Muscle layer of colon (tissue), 2 donors: ENCODE results near the gene PCDH9.

ENCODE experiments used
- H3K27ac ChIP-seq: one replicate; pipeline ENCODE4 v1.7.0; 2013; ENCODE audit warnings: low read depth, mild to moderate bottlenecking, low read length, moderate library complexity
- H3K27me3 ChIP-seq, 2 donors: one replicate each; pipeline ENCODE4 v1.7.0; 2013; ENCODE audit warnings: low read length in 2 of 2, mild to moderate bottlenecking in 2 of 2; ENCODE audit not compliant: insufficient read depth in 2 of 2, control insufficient read depth in 1 of 2
- H3K36me3 ChIP-seq: one replicate; pipeline ENCODE4 v1.7.0; 2013; ENCODE audit warnings: mild to moderate bottlenecking, low read length; ENCODE audit not compliant: insufficient read depth
- H3K4me1 ChIP-seq: one replicate; pipeline ENCODE4 v1.7.0; 2013; ENCODE audit warnings: mild to moderate bottlenecking, low read length; ENCODE audit not compliant: insufficient read depth
- H3K4me3 ChIP-seq, 2 donors: one replicate each; pipeline ENCODE4 v1.7.0; 2013; ENCODE audit warnings: low read length in 2 of 2, low read depth in 1 of 2, mild to moderate bottlenecking in 1 of 2, moderate library complexity in 1 of 2
- H3K9ac ChIP-seq: one replicate; pipeline ENCODE4 v1.7.0; 2013; ENCODE audit warnings: low read length
- H3K9me3 ChIP-seq: one replicate; pipeline ENCODE4 v1.7.0; 2013; ENCODE audit warnings: mild to moderate bottlenecking, low read length
- donor health status: abdominal sarcoma.
- donor health status: Adenocarcinoma of cecum.

Gene PCDH9

GRCh38 chr13:67152085-67152484, 78.1 kb downstream of the PCDH9 start:
- no peaks in the 10 kb centered on the region for H3K9me3 ChIP-seq
- peaks cover 16% of the 10 kb centered on the region for H3K4me1 ChIP-seq
- no peak overlapping the region for H3K4me3 ChIP-seq
- H3K27me3 ChIP-seq = no peaks in the 10 kb centered on the region
- no peak overlapping the region for H3K27ac ChIP-seq
- H3K36me3 ChIP-seq = no peaks in the 10 kb centered on the region
- no peak overlapping the region for H3K9ac ChIP-seq

- Histone ChIP-seq H3K4me1 (peaks cover 20% of the 10 kb centered on the region), H3K27me3 (no peaks in the 10 kb centered on the region), H3K9ac (no peak overlapping the region), H3K9me3 (no peaks in the 10 kb centered on the region), H3K36me3 (no peaks in the 10 kb centered on the region), H3K4me3 (no peak overlapping the region), H3K27ac (no peak overlapping the region)
These were observed 78.5 kb downstream of the PCDH9 start for GRCh38 chr13:67151652-67152051.

GRCh38 chr13:67150608-67151007, 79.5 kb downstream of the PCDH9 start:
- H3K9me3 ChIP-seq = no peaks in the 10 kb centered on the region
- H3K36me3 ChIP-seq = no peaks in the 10 kb centered on the region
- H3K27me3 ChIP-seq = no peaks in the 10 kb centered on the region
- no peak overlapping the region for H3K27ac ChIP-seq
- H3K9ac ChIP-seq = no peak overlapping the region
- H3K4me1 ChIP-seq = peaks cover 23% of the 10 kb centered on the region
- no peak overlapping the region for H3K4me3 ChIP-seq

GRCh38 chr13:67148161-67148571, 82.0 kb downstream of the PCDH9 start:
- Histone ChIP-seq H3K9ac (no peak overlapping the region), H3K36me3 (no peaks in the 10 kb centered on the region)

GRCh38 chr13:67147342-67148133, 82.6 kb downstream of the PCDH9 start:
- Histone ChIP-seq H3K36me3 (no peaks in the 10 kb centered on the region), H3K4me1 (peaks cover 23% of the 10 kb centered on the region), H3K4me3 (peak overlapping the region in 1 of 2 donors; percentile 4), H3K27me3 (no peaks in the 10 kb centered on the region), H3K9ac (no peak overlapping the region), H3K9me3 (no peaks in the 10 kb centered on the region), H3K27ac (peak overlapping the region; percentile 10)

More at GRCh38 chr13:67148161-67148571, 82.0 kb downstream of the PCDH9 start:
- no peaks in the 10 kb centered on the region for H3K9me3 ChIP-seq
- peaks cover 23% of the 10 kb centered on the region for H3K4me1 ChIP-seq
- peak overlapping the region in 1 of 2 donors; percentile 4 for H3K4me3 ChIP-seq
- no peaks in the 10 kb centered on the region for H3K27me3 ChIP-seq
- H3K27ac ChIP-seq = no peak overlapping the region

GRCh38 chr13:67146523-67147130, 83.5 kb downstream of the PCDH9 start:
- no peaks in the 10 kb centered on the region for H3K27me3 ChIP-seq
- H3K9me3 ChIP-seq = no peaks in the 10 kb centered on the region
- no peak overlapping the region for H3K4me3 ChIP-seq
- H3K36me3 ChIP-seq = no peaks in the 10 kb centered on the region
- H3K4me1 ChIP-seq = peaks cover 23% of the 10 kb centered on the region
- H3K27ac ChIP-seq = no peak overlapping the region
- no peak overlapping the region for H3K9ac ChIP-seq

GRCh38 chr13:67145950-67146349, 84.2 kb downstream of the PCDH9 start:
- Histone ChIP-seq H3K4me1 (peaks cover 23% of the 10 kb centered on the region), H3K9ac (no peak overlapping the region), H3K9me3 (no peaks in the 10 kb centered on the region), H3K4me3 (no peak overlapping the region), H3K36me3 (no peaks in the 10 kb centered on the region), H3K27ac (no peak overlapping the region), H3K27me3 (no peaks in the 10 kb centered on the region)

- Histone ChIP-seq H3K27me3 (no peaks in the 10 kb centered on the region), H3K36me3 (no peaks in the 10 kb centered on the region), H3K4me1 (peaks cover 22% of the 10 kb centered on the region), H3K27ac (no peak overlapping the region), H3K9me3 (no peaks in the 10 kb centered on the region), H3K9ac (no peak overlapping the region), H3K4me3 (no peak overlapping the region)
These were observed 86.5 kb downstream of the PCDH9 start for GRCh38 chr13:67143544-67144115.

GRCh38 chr13:67140006-67140405, 90.1 kb downstream of the PCDH9 start:
- H3K4me1 ChIP-seq = no peaks in the 10 kb centered on the region

GRCh38 chr13:67139551-67139950, 90.6 kb downstream of the PCDH9 start:
- Histone ChIP-seq H3K9me3 (no peaks in the 10 kb centered on the region), H3K27me3 (no peaks in the 10 kb centered on the region), H3K9ac (no peak overlapping the region), H3K36me3 (no peaks in the 10 kb centered on the region), H3K4me1 (no peaks in the 10 kb centered on the region), H3K27ac (no peak overlapping the region), H3K4me3 (no peak overlapping the region)

More at GRCh38 chr13:67140006-67140405, 90.1 kb downstream of the PCDH9 start:
- no peak overlapping the region for H3K9ac ChIP-seq
- H3K36me3 ChIP-seq = no peaks in the 10 kb centered on the region
- no peak overlapping the region for H3K4me3 ChIP-seq
- H3K27ac ChIP-seq = no peak overlapping the region
- H3K27me3 ChIP-seq = no peaks in the 10 kb centered on the region
- no peaks in the 10 kb centered on the region for H3K9me3 ChIP-seq

GRCh38 chr13:67138970-67139369, 91.2 kb downstream of the PCDH9 start:
- Histone ChIP-seq H3K27me3 (no peaks in the 10 kb centered on the region), H3K27ac (no peak overlapping the region), H3K4me1 (no peaks in the 10 kb centered on the region), H3K9ac (no peak overlapping the region), H3K4me3 (no peak overlapping the region), H3K9me3 (no peaks in the 10 kb centered on the region), H3K36me3 (no peaks in the 10 kb centered on the region)
